HFF-Myc (cell line): ENCODE results near the gene TRMT61A.

Experiments used
- DNase-seq: peaks from one replicate; pipeline ENCODE4 v3.0.0-alpha.2; 2011; ENCODE audit warnings: low read depth; ENCODE audit errors: extremely low read depth
- H3K4me3 ChIP-seq: replicated peaks from 2 replicates; pipeline ENCODE4 v1.5.1; 2011; ENCODE audit warnings: low read depth, mild to moderate bottlenecking, control low read depth, low read length
- CTCF ChIP-seq: IDR thresholded peaks from 2 replicates; pipeline ENCODE4 v1.5.1; 2012; ENCODE audit warnings: mild to moderate bottlenecking, low read depth, low read length, control low read depth; ENCODE audit errors: missing control alignments

TRMT61A gene

GRCh38 chr14:103535891-103536565, 7.0 kb downstream of the TRMT61A start:
- no peak for TF ChIP-seq CTCF
- H3K4me3 ChIP-seq = no peak overlapping the region
- no peak for DNase-seq

GRCh38 chr14:103536693-103537092, 7.7 kb downstream of the TRMT61A start:
- no peak overlapping the region for H3K4me3 ChIP-seq
- no peak for DNase-seq
- no peak for TF ChIP-seq CTCF

- no peak for DNase-seq
- no peak overlapping the region for H3K4me3 ChIP-seq
- no peak for TF ChIP-seq CTCF
Observed at GRCh38 chr14:103537175-103537990, 8.4 kb downstream of the TRMT61A start.

GRCh38 chr14:103538291-103539055, 9.5 kb downstream of the TRMT61A start:
- DNase-seq = no peak
- TF ChIP-seq CTCF = no peak
- H3K4me3 ChIP-seq = no peak overlapping the region

DNA sequence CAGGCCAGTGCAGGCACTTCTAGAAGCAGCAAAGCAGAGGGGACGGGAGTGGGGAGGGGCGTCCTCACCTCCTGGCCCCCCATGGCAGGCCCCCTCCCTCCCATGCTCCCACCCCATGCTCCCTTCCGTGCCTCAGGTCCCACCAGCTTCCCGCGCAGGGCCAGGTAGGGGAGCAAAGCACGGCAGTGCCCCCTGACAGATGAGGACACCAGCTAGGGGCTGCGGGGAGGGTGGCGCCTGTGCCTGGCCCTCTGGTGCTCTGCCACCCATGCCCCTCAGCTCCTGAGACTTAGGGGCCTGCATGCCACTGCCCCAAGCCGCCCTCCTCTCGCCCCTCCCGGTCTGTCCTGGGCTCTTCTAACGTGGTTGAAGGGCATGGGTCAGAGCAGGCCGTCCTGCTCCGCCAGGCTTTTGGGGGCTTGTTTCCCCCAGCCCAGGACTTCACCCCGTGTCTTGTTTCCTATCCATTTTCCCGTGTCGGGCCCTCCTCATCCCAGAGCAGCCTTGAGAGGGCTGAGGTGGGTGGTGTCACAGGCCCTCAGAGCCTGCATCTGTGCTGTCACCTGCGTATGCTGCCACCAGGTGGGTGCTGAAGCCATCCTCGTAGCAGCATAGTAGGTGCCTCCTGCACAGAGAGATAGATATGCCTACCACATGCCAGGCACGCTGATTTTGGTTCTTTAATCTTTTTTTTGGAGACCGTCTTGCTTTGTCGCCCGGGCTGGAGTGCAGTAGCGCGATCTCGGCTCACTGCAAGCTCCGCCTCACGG, 10.2 kb downstream of the TRMT61A start:
- TF ChIP-seq CTCF = no peak
- H3K4me3 ChIP-seq = no peak overlapping the region
- DNase-seq = no peak

- DNase-seq = no peak
- TF ChIP-seq CTCF = no peak
- H3K4me3 ChIP-seq = no peak overlapping the region
Observed at GRCh38 chr14:103540821-103541708, 12.1 kb downstream of the TRMT61A start.
